Kidney (tissue), 14 donors: ENCODE measurements around the gene PLA2G4B. TPM values are rescaled to one million over a fixed set of nuclear protein-coding genes. Genes with fewer than 3 reads are reported as not detected.

Source experiments
- DNase-seq, 5 donors: peaks; one replicate each; pipeline ENCODE4 v3.0.0-alpha.2; 2013 to 2020
- FAIRE-seq: peaks from 2 replicates; lab custom pipeline; 2012; peaks lifted over from hg19 to GRCh38; lab: Jason Lieb, UNC
- H3K27ac ChIP-seq, 2 donors: one replicate each; pipeline ENCODE4 v1.7.0; 2013; ENCODE audit warnings: low read depth in 2 of 2, low read length in 2 of 2, inconsistent platforms in 1 of 2
- H3K27me3 ChIP-seq: one replicate; pipeline ENCODE4 v1.7.1; 2013; ENCODE audit warnings: low read length, inconsistent platforms; ENCODE audit not compliant: control insufficient read depth, insufficient read depth
- H3K36me3 ChIP-seq, 3 donors: one replicate each; pipeline versions ENCODE4 v1.7.0 to v1.7.1; 2013; ENCODE audit warnings: low read length in 3 of 3, control low read depth in 1 of 3, inconsistent platforms in 1 of 3; ENCODE audit not compliant: insufficient read depth in 3 of 3, control insufficient read depth in 2 of 3
- H3K4me1 ChIP-seq, 3 donors: one replicate each; pipeline versions ENCODE4 v1.7.0 to v1.7.1; 2013; ENCODE audit warnings: low read length in 3 of 3, inconsistent platforms in 1 of 3, low read depth in 1 of 3; ENCODE audit not compliant: control insufficient read depth in 2 of 3, insufficient read depth in 2 of 3
- H3K4me3 ChIP-seq, 3 donors: one replicate each; pipeline versions ENCODE4 v1.7.0 to v1.8.1; 2013; ENCODE audit warnings: low read length in 3 of 3, control low read depth in 1 of 3, inconsistent platforms in 1 of 3
- H3K9ac ChIP-seq, 3 donors: one replicate each; pipeline versions ENCODE4 v1.7.0 to v1.7.1; 2013; ENCODE audit warnings: low read length in 3 of 3, control low read depth in 1 of 3, inconsistent platforms in 1 of 3
- H3K9me3 ChIP-seq, 3 donors: one replicate each; pipeline versions ENCODE4 v1.7.0 to v1.7.1; 2013; ENCODE audit warnings: low read length in 3 of 3, control low read depth in 1 of 3, inconsistent platforms in 1 of 3; ENCODE audit not compliant: control insufficient read depth in 2 of 3, insufficient read depth in 1 of 3
- CTCF ChIP-seq: IDR thresholded peaks from 3 replicates; pipeline ENCODE4 v1.5.1; 2012; ENCODE audit warnings: mild to moderate bottlenecking, moderate library complexity, borderline replicate concordance; ENCODE audit not compliant: insufficient read depth; ENCODE audit errors: extremely low read depth
- intact Hi-C: fragments of 100-400 bp; cut with DNase I; formaldehyde crosslinking; loops from one replicate; pipeline ENCODE4 v1.11.1; 2022
- polyA plus RNA-seq: library from polyadenylated mRNA; stranded (reverse); fragments of 350-450 nt; fragmentation: Illumina TruSeq; extraction: RNeasy Lipid Tissue Mini Kit (QIAGEN cat#74804); gene quantifications from one replicate; pipeline ENCODE4 v1.2.3, GENCODE V29; 2014; ENCODE audit warnings: low read depth, low replicate concordance; ENCODE audit not compliant: insufficient read depth
- total RNA-seq: library from RNA; stranded (reverse); fragmentation: NEBNext Ultra II Directional; extraction: Animal tissue kit (Norgen Biotek cat#: 25700); gene quantifications from one replicate; pipeline ENCODE4 v1.2.1, GENCODE V29; 2021
- donor health status: control.
- donor health status: control.
- donor health status: control.
- donor health status: control.
- donor health status: control.
- donor health status: DM: yes; HTN: yes; CAD: no.
- donor health status: Normal renal cell carcinoma (clear cell type).

Gene PLA2G4B
- total and polyA plus RNA-seq, 2 donors from 2014 or later = 4.8 to 8.3 TPM

- Histone ChIP-seq H3K9ac (peak overlapping the region in 1 of 3 donors; percentile 46), H3K27ac (peak overlapping the region in 1 of 2 donors; percentile 8), H3K36me3 (no peaks in the 10 kb centered on the region), H3K4me1 (peaks cover 0 to 30% (median 19%) of the 10 kb centered on the region in 3 donors), H3K9me3 (no peaks in the 10 kb centered on the region), H3K27me3 (no peaks in the 10 kb centered on the region), H3K4me3 (peak overlapping the region in 1 of 3 donors; percentile 29)
- TF ChIP-seq CTCF = no peak
- intact Hi-C loops = no loop called here
- peak in 1 of 5 donors; percentile 62 for DNase-seq
- no peak for FAIRE-seq
These were observed 54.2 kb downstream of the PLA2G4B start for GRCh38 chr15:41892621-41893421.

- Histone ChIP-seq H3K9me3 (no peaks in the 10 kb centered on the region), H3K36me3 (peaks cover 0 to 2% (median 0%) of the 10 kb centered on the region in 3 donors), H3K4me3 (peak within 1 kb of the TSS in 1 of 3 donors; percentile 29), H3K27me3 (no peaks in the 10 kb centered on the region), H3K9ac (peak within 1 kb of the TSS in 1 of 3 donors; percentile 46), H3K27ac (peak within 1 kb of the TSS; percentile 65 to 67), H3K4me1 (peaks cover 0 to 30% (median 19%) of the 10 kb centered on the region in 3 donors)
- intact Hi-C loops = no loop called here
- FAIRE-seq (no peak), DNase-seq (peak in 1 of 5 donors; percentile 66)
- no peak for TF ChIP-seq CTCF
These were observed 55.0 kb downstream of the PLA2G4B start, which contains the start of gene SPTBN5 for GRCh38 chr15:41893422-41894250. Gene SPTBN5, minus strand, starts transcription at chr15:41894053. Its CDS starts 556 bp downstream, at chr15:41893497.

- H3K4me1 ChIP-seq = peaks cover 0 to 30% (median 19%) of the 10 kb centered on the region in 3 donors
- DNase-seq = peak in 1 of 5 donors; percentile 69
- no peak for FAIRE-seq
- intact Hi-C loops = no loop called here
- H3K9me3 ChIP-seq = no peaks in the 10 kb centered on the region
- no peak for TF ChIP-seq CTCF
- H3K36me3 ChIP-seq = peaks cover 0 to 2% (median 0%) of the 10 kb centered on the region in 3 donors
- H3K27ac ChIP-seq = peak overlapping the region; percentile 65 to 67
- H3K9ac ChIP-seq = no peak overlapping the region
- H3K27me3 ChIP-seq = no peaks in the 10 kb centered on the region
- H3K4me3 ChIP-seq = no peak overlapping the region
These were observed 55.7 kb downstream of the PLA2G4B start for GRCh38 chr15:41894251-41894790.
